ENCODE results near the gene TRAF6.
A peak's percentile ranks its signal among the peaks of the same experiment; 100 is the strongest.
"Not testable (repeated sequence)": the region's sequence is repeated elsewhere in the genome, so short reads cannot be mapped to it uniquely, and the experiment has no call there.

TRAF6 gene, protein sequence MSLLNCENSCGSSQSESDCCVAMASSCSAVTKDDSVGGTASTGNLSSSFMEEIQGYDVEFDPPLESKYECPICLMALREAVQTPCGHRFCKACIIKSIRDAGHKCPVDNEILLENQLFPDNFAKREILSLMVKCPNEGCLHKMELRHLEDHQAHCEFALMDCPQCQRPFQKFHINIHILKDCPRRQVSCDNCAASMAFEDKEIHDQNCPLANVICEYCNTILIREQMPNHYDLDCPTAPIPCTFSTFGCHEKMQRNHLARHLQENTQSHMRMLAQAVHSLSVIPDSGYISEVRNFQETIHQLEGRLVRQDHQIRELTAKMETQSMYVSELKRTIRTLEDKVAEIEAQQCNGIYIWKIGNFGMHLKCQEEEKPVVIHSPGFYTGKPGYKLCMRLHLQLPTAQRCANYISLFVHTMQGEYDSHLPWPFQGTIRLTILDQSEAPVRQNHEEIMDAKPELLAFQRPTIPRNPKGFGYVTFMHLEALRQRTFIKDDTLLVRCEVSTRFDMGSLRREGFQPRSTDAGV

DNA sequence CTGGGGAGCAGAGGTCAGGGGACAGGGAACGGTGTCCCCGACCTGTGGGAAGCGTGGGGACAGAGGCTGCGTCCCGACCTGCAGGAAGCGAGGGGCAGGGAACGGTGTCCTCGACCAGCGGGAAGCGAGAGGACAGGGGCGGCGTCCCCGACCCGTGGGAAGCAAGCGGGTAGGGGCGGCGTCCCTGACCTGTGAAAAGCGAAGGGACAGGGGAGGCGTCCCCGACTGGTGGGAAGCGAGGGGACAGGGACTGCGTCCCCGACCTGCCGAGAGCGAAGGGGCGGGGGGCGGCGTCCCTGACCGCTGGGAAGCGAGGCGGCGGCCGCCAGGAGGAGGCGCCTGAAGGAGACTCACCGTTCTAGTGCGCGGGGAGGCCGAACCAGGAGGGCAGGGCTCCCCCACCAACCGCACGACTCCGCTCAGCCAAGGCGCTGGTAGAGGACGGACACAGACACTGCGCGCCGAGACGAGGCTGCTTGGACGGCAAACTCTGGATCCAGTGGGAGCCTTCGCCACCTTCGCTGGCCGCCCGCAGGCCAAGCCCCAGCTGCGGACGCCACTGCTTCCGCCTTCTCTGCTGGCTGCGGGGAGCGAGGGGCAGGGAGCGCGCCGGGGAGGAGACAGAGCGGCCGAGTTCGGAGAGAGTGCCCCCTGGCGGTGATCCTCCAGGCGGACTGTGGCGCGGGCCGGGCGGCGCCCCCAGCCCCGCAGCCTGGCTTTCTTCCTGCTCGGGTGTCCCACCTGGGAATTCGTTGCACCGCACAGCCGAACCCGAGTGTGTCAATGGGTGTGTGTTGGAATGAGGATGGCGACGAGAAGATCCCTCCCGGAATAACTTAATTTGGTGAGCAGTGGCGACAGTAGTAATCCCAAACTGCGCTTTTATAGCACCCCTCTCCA lies at the start of gene TRAF6:
TRAF6 (minus strand) TSS at position 579 of the 900 bp plus-strand sequence. CDS start 8,757 bp downstream, outside the sequence.
- in situ Hi-C loops (cut with HindIII; ENCODE audit: low pct_ligation_motif_present, low sequenced_read_pairs), result no loop called here
- H3K27me3 ChIP-seq (replicated peaks), result no peaks in the 10 kb centered on the region
- H3K36me3 ChIP-seq (replicated peaks), result no peaks in the 10 kb centered on the region
- TF ChIP-seq, protein P1, sequence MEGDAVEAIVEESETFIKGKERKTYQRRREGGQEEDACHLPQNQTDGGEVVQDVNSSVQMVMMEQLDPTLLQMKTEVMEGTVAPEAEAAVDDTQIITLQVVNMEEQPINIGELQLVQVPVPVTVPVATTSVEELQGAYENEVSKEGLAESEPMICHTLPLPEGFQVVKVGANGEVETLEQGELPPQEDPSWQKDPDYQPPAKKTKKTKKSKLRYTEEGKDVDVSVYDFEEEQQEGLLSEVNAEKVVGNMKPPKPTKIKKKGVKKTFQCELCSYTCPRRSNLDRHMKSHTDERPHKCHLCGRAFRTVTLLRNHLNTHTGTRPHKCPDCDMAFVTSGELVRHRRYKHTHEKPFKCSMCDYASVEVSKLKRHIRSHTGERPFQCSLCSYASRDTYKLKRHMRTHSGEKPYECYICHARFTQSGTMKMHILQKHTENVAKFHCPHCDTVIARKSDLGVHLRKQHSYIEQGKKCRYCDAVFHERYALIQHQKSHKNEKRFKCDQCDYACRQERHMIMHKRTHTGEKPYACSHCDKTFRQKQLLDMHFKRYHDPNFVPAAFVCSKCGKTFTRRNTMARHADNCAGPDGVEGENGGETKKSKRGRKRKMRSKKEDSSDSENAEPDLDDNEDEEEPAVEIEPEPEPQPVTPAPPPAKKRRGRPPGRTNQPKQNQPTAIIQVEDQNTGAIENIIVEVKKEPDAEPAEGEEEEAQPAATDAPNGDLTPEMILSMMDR (IDR thresholded peaks at IDR 0.05; ENCODE audit: low read depth, low read length, missing control alignments), result peak; percentile 78
- H3K4me3 ChIP-seq (ENCODE audit: low read depth, low read length), result peak within 1 kb of the TSS; percentile 98
- DNase-seq, result peak; percentile 74
- H3K27ac ChIP-seq, result peak within 1 kb of the TSS; percentile 87

DNA sequence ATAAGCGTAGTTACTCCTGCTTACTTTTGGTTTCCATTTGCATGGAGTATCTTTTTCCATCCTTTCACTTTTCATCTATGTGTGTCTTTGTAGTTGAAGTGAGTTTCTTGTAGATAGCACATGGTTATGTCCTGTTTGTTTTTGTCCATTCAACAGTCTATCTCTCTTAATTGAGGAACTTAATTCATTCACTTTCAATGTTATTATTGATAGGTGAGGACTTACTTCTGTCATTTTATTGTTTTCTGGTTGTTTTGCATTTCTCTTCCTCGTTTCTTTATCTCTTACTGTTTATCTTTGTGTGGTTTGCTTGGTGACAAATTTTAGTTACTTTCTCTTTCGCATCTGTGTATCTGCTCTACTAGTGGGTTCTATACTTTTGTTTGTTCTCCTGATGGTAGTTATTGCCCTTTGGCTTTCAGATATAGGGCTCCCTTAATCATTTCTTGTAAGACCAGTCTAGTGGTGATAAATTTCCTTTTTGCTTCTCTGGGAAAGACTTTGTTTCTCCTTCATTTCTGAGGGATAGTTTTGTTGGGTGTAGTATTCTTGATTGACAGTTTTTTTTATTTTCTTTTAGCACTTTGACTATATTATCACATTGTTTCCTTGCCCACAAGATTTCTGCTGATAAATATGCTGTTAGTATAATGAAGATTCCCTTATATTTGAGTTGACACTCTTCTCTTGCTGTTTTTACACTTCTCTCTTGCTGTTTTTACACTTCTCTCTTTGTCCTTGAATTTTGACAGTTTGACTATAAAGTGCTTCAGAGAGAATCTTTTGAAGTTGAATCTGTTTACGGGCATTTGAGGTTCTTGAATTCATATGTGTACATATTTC lies 48.7 kb upstream of the TRAF6 start:
- no peaks in the 10 kb centered on the region for H3K36me3 ChIP-seq (replicated peaks)
- no peak overlapping the region for H3K27ac ChIP-seq
- no peaks in the 10 kb centered on the region for H3K27me3 ChIP-seq (replicated peaks)
- DNase-seq, result no peak
- TF ChIP-seq, protein P1 (IDR thresholded peaks at IDR 0.05; ENCODE audit: low read depth, low read length, missing control alignments), result no peak
- in situ Hi-C loops (cut with HindIII; ENCODE audit: low pct_ligation_motif_present, low sequenced_read_pairs), result no loop called here
- no peak overlapping the region for H3K4me3 ChIP-seq (ENCODE audit: low read depth, low read length)

DNA sequence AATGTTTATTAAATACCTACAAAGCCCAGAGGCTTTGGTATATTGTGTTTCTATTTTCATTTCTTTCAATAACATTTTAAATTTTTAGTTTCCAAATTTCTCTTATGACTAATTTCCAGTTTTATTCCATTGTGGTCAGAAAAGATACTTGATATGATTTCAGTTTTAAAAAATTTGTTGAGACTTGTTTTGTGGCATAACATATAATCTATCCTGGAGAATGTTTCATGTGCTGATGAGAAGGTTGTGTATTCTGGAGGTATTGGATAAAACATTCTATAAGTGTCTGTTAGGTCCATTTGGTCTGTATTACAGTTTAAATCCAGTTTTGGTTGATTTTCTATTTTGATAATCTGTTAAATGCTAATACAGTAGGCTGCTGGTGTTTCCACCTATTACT lies 47.9 kb upstream of the TRAF6 start:
- in situ Hi-C loops (cut with HindIII; ENCODE audit: low pct_ligation_motif_present, low sequenced_read_pairs), result no loop called here
- H3K4me3 ChIP-seq (ENCODE audit: low read depth, low read length), result no peak overlapping the region
- TF ChIP-seq, protein P1 (IDR thresholded peaks at IDR 0.05; ENCODE audit: low read depth, low read length, missing control alignments), result no peak
- H3K36me3 ChIP-seq (replicated peaks), result no peaks in the 10 kb centered on the region
- H3K27me3 ChIP-seq (replicated peaks), result no peaks in the 10 kb centered on the region
- DNase-seq, result no peak
- no peak overlapping the region for H3K27ac ChIP-seq

DNA sequence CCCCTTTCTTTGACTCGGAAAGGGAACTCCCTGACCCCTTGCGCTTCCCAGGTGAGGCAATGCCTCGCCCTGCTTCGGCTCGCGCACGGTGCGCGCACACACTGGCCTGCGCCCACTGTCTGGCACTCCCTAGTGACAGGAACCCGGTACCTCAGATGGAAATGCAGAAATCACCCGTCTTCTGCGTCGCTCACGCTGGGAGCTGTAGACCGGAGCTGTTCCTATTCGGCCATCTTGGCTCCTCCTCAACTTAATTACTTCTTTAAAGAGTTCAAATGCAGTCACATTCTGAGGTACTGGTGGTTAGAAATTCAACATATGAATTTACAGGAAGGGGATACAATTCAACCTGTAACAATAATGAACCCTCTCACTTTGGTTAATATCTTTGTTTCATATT lies 47.3 kb upstream of the TRAF6 start:
- in situ Hi-C loops (cut with HindIII; ENCODE audit: low pct_ligation_motif_present, low sequenced_read_pairs); H3K4me3 ChIP-seq (ENCODE audit: low read depth, low read length); DNase-seq; H3K27me3 ChIP-seq (replicated peaks); H3K36me3 ChIP-seq (replicated peaks); H3K27ac ChIP-seq: not testable (repeated sequence)

DNA sequence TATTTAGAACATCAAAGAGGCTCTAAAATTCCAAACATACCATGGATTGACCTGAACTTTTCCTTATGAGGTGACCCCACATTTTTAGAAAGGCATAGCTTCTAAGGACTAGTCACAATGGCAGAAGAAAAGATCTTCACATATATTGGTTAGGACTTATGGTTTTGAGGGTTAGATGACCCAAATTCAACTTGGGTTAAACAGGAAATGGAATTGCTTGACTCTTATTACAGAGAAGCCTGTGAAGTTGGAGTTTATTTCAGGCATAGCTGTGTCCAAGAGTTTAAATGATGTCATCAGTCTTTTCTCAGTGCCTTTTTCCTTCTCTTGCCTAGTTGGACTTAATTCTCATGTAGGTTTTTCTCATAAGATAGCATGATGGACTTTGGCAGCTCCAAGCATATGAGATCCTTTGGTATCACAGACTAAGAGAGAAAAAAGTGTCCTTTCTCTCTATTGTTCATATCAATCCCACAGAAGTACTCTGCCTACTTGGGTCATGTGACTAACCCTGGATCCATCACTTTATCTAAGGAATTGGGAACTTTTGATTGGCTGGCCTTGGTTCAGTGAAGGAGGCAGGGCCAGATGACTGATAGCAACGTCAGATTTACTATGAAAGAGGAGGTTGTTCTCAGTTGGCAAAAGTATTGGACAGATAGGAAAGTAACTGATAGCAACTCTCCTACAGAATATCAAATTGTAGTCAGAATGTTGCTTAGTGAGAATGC lies 40.5 kb upstream of the TRAF6 start:
- no peak overlapping the region for H3K4me3 ChIP-seq (ENCODE audit: low read depth, low read length)
- TF ChIP-seq, protein P1 (IDR thresholded peaks at IDR 0.05; ENCODE audit: low read depth, low read length, missing control alignments), result no peak
- DNase-seq, result no peak
- H3K27ac ChIP-seq, result no peak overlapping the region
- no peaks in the 10 kb centered on the region for H3K27me3 ChIP-seq (replicated peaks)
- in situ Hi-C loops (cut with HindIII; ENCODE audit: low pct_ligation_motif_present, low sequenced_read_pairs), result no loop called here
- H3K36me3 ChIP-seq (replicated peaks), result no peaks in the 10 kb centered on the region

Data from brain microvascular endothelial cell (primary cell).